Activated gamma-delta T cell treated with anti-CD3 and anti-CD28 coated beads, Interleukin-2, amount 50 U/mL, for 16 hours (primary cell): ENCODE measurements around the gene DSCAM.

Experiments used
- DNase-seq: peaks from one replicate; pipeline ENCODE4 v3.0.0-alpha.2; 2020; ENCODE audit warnings: low read depth

DSCAM gene

DNA sequence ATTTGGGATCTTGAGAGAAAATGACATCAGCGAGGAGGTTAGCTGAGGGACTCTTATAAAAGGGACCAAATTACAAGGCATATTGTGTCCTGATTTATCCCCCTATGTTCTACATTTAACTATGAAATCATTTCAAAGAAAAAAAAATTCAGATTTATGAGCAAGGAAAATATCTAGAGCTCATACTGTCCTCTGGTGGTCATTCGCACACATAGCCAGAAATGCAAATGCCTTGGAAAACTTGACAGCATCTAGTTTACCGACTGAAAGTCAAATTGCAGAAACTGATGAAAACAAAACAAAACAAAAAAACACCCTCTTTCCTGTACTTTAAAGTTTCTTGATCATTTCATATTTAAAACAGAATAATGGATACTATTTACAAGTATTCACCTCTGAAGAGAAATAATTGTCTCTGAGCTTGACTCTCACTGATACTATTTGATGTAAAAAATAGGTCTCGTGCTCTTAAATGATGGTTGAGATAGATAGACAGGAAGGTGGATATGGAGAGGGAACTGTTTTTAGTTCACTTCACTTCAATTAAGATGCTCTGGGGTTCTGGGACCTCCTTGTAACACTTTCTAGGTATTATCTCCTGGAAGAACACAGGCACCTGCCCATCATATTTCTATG is 725.9 kb downstream of the DSCAM start:
- DNase-seq, result no peak

DNA sequence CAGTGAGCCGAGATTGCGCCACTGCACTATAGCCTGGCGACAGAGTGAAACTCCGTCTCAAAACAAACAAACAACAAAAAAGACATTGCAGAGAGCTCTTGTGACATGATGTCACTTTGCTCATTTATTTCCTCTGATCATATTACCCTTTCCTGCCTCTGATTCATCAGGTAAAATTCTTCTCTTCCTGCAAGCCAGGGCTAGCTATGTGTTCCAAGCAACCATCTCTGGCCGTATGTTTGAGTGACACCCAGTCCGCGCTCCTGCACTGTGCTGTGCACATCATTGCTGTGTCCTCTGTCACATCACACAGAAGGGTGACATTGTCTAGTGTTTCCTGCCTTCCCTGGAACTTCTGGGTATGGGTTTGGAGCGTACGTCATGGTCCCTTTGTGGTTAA is 728.4 kb downstream of the DSCAM start:
- DNase-seq, result no peak

DNA sequence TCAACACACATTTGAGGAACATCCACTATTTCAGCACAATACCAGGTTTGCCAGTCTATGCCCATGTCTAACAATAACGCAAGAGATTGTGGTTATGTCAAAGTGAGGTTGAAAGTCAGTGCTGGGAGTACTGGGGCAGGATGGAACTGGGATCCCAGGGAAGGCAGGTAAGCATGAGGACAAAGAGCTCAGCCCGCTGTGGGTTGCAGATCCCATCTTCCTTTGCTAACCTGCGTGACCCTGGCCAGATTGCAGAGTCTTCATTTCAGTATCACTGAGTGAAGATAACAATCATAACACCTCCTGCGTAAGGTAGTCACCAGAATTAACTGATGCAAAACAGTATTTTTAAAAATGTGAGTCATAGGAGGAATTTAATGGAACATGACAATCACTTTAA is 729.7 kb downstream of the DSCAM start:
- DNase-seq, result no peak

DNA sequence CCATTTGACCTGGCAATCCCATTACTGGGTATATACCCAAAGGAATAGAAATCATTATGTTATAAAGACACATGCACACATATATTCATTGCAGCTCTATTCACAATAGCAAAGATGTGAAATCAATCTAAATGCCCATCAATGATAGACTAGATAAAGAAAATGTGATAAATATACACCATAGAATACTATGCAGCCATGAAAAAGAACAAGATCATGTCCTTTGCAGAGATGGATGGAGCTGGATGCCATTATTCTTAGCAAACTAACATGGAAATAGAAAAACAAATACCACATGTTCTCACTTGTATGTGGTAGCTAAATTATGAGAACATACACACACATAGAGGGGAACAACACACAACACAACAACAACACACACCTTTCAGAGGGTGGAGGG is 731.2 kb downstream of the DSCAM start:
- no peak for DNase-seq

DNA sequence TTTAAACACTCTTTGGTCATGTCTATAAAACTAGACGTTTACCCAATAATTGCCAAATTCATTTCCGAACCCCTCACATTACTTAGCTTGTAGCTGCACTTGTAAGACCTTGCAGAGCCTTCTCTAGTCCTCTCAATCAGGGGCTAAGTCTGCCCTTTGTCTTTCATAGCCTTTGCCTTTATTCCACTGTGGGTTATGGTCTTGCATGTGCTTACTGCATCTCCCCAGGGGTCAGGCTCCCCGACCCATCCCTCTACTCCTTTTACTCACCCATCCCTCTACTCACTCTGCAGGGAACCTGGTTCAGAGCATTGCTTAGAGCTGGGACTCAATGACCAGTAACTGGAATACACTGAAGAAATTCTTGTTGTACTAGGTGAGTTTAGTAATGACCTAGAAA is 744.3 kb downstream of the DSCAM start:
- no peak for DNase-seq

DNA sequence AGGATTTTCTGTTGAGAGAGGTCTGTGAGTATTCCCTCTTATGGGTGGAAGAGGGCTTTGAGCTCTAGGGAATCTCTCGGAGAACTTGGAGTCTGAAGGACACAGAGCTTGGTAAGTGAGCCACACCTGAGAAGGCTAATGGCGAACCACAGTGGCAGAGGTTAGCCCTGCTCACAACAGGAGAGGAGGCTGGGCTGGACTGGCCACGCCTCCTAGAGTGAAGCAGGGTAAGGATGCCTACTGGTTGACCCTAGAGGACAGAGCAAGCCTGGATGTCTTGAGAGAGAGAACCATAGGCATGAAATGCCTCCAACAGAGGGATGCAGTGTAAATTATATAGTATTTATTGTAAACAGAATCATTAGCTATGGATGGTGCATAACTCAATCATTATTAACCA is 747.1 kb downstream of the DSCAM start:
- no peak for DNase-seq

DNA sequence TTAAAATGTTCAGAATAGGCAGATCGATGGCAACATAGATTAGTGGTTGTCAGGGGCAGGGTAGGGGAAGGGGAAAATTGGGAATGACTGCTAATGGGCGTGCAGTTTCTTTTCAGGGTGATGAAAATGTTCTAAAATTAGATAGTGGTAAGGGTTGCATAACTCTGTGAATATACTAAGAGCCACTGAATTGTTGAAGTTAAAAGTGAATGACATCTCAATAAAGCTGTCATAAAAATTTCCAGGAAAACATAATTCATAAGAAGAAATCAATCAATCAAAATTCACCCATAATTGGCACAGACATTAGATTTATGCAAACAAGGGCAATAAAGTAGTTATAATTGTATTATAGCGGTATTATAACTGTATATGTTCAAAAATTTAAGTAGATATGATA is 751.5 kb downstream of the DSCAM start:
- no peak for DNase-seq

DNA sequence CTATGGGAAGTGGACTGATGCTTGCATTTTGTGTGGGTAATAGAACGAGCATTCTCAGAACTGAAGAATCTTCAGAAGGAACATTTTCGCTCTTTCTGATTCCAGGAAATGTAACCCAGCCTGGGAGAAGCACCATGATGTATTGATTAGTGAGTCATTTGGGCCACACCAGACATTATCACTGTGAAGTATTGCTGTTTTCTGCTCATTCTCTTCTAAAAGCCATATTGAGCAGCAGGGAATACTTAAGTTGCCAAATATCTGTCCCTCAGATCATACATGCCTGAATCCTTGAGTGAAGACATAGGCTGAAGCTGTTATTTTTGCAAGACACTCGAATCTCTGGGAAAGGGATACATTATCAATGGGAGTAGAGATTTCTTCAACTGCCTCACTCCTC is 766.6 kb downstream of the DSCAM start:
- no peak for DNase-seq

DNA sequence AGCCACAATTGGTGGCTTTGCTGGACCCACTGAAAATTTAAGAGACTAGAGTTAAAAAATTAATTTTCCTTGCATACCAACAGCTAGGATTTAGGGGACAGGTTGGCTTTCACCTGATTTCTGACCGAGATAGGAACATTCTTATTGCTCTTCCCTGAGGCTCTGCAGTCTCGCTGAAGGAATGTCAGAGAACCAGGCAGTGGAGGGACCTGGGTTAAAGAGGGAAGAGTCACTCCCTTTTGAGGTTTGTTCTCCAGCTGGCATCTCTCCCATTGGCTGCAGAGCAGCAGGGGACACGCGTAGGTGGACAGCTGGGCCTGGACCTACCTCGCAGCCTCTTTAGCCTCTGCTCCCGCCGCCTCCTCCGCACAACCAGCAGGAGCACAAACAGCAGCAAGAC is 772.2 kb downstream of the DSCAM start:
- no peak for DNase-seq

DNA sequence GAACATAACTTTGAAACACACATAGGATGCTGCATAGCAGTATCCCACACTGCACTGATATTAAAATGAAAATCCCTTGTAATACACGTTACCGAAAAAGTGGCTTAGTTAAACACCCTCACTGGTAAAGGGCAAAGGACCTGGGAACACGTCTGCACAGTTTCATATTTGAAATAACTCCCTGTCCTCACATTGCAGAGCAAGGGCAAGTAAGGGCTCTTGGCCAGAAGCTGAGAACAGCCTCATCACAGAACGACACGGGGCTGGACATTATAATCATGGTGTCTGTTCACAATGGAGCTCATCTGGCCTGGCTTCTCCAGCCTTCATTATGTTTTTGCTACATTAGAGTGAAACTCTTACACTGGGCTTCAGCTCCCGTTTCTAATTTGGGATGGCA is 772.8 kb downstream of the DSCAM start:
- DNase-seq, result no peak

DNA sequence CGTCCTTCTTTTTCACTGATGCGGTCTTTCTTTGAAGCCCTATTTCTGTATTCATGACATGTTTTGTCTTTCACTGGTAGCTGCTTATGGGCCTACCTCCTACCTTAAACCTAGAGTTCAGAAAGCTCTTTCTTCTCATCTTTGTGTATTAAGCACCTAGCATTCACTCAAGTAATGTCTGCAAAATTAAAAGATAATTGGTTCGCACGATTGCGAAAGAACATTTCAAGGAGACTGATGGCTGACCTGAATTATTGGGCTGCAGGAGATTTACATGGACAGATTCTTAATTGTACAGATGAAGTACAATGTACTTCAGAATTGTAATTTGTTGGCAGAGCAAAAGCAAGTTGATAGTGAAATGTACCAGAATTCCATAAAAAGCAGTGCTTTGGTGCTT is 773.3 kb downstream of the DSCAM start:
- DNase-seq, result no peak

DNA sequence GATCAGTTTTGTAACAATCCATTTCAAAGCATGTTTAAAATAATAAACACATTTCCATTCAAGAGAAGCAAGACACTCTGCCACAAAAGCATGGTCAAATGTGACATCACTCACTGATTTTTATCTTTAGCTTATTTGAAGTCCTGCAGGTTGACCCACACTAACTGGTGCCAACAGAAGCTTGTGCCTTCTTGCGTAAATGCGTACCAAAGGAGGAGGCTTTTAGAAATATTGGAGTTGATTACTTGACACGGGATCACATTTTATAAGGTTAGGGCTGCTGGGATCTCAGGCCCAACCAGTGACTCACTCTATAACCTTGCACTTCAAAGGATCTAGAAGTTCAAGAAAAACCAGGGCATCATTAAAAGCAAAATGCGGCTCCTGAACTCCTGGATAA is 776.1 kb downstream of the DSCAM start:
- DNase-seq, result no peak

DNA sequence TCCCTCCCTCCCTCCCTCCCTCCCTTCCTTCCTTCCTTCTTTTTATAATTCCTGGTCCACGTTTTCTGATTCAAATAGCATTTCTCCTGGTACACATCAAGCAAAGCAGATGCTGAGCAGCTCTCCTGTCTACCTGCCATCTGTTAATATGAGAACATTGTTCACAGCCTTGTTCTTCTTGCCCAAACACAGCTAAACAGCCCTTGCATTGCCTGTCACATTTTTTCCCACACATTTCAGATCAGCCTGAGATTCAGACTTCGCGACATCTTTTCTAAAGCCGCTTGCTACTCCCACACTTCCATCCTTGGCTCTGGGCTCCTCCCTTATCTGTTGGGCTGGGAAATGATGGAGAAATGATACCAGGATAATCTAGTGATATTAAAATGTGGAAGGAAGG is 779.2 kb downstream of the DSCAM start:
- no peak for DNase-seq

DNA sequence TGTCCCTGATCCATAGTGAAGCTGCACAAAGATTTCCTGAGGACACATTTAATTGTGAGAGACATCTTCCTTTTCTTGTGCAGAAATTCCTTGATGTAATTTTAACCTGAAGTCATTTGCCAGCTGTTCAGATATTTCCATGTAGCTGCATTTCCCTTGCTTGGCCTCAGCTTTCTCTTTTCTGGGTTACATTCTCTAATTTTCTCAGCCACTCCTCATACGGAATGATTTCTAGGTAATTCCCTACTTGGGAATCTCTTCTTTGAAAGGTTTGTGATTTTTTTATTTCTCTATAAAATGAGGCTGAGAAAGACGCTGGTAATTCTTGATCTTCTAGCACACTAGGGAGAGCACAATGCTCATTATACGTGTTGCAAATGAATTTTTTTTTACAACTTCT is 780.7 kb downstream of the DSCAM start:
- no peak for DNase-seq

DNA sequence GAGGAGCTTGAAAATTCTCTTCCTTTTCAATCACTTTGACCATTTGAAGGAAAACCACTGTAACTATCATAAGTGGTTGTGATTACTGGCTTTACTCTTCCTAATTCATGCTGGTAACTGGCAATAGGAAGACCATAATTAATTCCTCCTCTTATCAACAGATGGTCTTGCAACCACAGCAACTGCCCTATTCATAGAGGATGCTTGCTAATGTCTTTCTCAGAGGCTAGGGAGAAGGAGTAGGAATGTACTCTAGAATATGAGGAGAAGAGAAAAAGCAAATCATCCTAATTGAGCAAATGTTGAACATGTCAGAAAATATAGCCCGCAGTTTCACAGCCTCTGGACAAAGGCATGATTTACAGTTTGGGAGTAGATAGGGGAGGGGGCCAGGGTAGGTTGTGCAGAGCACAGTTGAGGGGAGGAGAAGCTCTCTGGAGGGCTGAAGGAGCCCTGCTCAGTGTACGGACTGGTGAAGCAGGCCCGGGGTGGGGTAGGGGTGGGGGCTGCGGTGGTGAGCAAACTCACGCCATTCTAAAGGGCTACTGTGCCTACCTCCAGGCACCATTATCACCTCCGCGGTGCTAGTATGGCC is 786.8 kb downstream of the DSCAM start:
- no peak for DNase-seq

DNA sequence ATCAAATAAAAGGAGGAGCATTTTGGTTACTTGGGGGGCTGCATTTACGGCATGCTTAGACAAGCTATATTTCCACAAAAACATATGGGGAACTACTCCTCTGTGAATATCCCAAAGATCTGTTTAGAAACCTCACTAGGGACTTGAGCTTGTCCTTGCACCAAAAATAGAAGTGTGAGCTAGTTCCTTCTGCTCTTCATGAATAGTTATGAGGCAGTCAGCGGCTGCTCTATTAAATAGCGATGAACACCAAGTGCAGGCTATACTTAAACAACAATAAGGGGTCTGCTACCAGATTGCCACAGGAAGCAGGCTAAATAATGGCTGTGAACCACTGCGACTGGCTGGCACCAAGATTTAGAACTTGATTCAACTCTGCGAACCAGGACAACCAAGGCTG is 789.6 kb downstream of the DSCAM start:
- DNase-seq, result no peak

DNA sequence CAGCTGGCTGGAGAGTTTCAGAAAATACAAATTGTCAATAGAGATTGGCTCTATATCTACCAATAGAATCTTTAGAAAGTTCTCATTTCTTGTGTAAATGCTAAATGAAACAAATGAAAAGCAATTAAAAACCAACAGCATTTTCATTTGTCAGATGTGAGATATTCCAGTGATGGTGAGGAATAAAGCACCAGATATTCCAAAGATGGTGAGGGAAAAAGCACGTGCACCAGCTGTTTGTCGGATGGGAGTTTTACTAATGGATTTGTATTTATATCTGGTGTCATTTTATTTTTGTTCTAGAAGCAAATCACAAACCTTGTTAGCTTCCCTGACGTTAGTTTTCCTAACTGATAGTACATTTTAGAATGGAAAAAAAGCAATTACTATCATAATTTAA is 790.9 kb downstream of the DSCAM start:
- no peak for DNase-seq

DNA sequence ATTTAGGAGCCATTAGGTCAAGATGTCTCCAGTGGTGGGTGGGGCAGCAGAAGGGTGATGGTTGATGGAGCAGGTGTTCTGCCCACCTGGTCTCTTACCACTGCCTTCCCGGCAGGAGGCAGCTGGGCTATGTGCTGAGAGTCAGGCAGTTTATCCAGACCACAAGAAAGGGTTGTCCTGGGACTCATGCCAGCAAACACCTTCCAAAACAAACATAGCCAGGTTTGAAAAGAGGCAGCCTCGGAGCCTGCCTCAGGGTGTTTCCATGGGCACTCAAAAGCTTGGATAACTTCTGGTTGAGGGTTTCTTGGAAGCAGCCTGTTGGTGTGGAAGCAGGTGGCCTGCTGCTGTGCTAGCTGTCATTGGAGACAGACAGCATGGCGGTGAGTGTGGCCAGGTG is 792.6 kb downstream of the DSCAM start:
- no peak for DNase-seq

DNA sequence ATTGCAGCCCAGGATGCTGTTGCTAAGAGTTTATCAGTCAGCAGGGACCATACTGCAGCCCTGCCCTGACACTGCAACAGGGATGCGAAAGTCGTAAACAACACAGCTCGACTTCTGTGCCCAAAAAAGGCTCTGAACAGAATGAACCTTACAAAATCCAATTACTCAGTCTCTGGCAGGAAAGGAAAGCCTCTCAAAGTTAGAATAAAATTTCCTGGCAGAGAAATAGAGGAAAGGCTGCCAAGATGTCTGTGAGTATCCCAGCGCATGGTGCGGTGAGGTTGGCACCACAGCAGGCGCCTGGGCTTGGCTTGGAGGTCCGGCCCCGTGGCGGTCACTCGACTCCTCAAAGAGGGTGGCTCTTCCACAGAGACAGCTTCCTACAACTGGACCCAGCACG is 794.0 kb downstream of the DSCAM start:
- DNase-seq, result no peak

DNA sequence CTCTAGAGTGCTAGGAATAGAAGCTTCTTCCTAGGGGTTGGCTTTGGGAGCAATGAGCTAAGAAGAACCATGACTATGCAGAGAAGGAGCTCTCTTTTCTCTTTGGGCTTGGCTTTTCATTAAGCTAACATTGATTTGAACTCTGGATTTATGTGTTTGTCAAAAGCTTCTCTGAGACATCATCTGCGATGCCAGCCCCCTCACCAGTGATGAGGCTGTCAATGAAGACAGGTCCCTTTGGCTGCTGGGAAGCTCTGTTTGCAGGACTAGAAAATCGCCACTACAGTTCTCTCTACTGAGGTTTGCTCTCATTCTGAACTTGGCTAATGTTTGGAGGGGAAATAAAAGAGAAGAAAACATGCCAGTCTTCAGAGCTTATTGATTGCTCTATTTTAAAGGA is 794.7 kb downstream of the DSCAM start:
- DNase-seq, result no peak

DNA sequence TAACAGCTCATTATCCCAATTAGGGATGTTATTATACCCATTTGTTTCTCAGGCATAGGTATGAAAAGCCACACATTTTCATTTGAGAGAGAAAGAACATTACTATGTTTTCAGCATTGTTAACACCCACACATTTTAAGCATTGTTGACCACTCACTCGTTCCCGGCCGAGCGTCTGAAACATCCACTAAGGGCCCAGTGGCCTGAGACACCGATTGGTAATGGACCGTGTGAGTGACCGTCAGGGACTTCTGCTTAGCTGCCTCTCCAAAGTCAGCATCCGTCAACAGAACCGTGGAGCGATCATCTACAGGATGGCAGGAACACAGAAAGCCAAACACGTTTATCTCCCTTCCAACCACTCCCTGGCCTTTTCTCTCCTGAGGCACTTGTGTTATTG is 795.2 kb downstream of the DSCAM start:
- no peak for DNase-seq

DNA sequence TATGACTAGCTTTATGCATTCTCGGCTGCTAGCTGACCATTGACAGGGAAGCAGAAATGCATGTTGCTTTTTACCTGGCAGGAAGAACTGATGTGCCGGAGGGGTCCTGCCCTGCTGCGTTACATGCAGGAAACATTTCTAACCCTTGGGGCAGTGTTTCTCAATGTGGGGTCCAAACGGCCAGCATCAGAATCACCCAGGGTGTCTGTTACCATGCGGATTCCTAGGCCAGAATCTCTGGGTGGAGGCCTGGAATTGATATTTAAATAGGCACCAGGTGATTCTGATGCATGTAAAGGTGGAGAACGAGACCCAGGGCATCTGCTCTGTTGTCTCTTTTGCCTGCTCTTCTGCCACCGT is 797.0 kb downstream of the DSCAM start:
- DNase-seq, result no peak

DNA sequence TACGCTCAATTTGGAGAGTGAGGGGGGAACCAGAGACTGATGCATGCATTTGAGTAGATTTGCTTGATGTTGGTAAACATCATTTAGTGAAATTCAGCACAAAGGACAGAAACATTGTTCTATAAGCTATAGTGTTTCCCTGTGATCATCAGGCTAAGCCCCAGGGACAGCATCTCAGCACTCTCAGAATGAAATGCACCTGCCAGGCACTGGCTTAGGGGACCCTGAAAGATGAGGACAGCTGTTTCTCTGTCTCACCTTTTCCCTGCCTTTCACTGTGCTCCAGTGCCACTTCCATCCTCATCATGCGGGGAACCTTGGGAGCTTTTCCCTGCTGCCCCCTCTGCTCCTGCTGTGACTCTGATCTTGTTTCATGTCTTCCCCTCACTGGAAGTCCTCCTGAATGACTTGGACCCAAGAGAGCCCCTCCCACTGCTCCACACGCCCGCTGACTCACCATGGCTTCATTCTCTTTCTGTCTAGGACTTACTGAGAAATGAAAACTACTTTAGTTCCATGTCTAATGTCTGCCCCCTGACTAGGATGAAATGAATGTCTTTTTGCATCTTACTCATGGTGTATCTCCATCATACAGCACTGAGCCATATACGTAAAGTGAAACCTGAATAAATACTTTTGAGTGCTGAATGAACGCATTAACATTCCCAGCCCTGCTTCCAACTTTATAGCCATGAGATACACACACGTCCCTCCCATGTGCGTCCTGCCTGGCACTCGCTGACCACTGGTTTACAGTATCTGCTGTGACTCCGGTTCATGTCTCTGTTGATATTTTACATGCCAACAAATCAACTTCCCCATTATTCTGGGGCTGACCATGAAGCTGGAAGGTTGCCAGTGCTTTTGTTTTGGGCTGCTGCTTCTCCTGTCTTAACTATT is 797.7 kb downstream of the DSCAM start:
- DNase-seq, result no peak
